ENCODE data around the gene PECR.

Gene PECR

DNA sequence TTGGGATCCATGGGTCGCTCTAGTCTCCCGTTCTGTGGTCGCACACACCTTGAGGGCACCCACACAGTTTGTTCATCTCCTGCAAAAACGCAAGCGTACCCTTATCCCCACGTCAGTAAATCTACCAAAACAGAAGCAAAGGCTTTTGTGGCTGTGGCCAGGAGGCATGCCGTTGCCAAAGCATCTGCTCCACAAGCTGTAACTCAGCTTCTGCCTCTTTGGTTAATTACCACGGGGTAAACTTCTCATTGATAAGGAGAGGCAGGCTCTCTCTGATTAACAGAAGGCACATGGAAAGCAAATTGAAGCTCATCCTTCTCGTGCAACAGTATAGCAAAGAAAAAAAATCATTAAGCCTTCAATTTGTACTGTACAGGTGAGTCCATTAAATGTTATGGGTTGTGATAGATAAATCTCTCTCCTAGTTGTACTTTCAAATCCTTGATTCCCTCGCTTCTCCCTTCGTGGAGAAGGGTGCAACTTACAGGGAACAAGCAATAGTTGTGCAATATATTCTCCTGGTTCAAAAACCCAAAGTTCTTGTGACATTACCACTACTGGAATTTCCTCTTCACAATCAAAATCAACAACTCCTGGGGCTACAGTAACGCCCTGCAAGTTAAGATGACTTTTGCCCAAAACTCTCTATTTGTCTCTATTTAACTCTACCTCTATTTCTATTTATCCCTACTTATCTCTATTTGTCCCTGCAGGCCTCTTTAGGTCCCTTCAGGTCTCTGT lies 10.3 kb downstream of the PECR start:
- no peak overlapping the region for H3K27ac ChIP-seq (ENCODE audit: low read length)

DNA sequence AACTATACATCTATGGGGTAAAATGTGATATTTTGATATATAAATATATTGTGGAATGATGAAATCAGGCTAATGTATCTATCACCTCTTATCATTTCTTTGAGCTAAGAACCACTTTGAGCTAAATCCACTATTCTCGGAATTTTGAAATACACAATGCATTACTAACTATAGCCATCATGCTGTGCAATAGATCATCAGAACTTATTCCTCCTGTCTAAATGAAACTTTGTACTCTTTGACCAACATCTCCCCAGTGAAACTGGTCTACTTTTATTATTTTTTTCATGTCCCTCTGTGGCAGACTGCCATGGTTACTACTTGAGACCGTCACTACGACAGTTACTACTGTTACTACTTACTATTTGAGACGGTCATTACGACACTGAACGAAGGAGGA lies 11.4 kb downstream of the PECR start:
- Histone ChIP-seq H3K4me3 (ENCODE audit: low read depth in 1 of 2, low read length in 2 of 2) (no peak overlapping the region), H3K36me3 (ENCODE audit: insufficient read depth, low read length) (no peaks in the 10 kb centered on the region), H4K20me1 (ENCODE audit: insufficient read depth, low read length) (no peaks in the 10 kb centered on the region), H3K79me2 (ENCODE audit: insufficient read depth, low read length) (no peaks in the 10 kb centered on the region), H3K4me2 (ENCODE audit: insufficient read depth, low read length) (no peak overlapping the region), H3K9ac (ENCODE audit: low read depth, low read length) (no peak overlapping the region), H3K4me1 (ENCODE audit: insufficient read depth, low read length) (no peaks in the 10 kb centered on the region), H3K27ac (ENCODE audit: low read length) (no peak overlapping the region), H3K9me3 (ENCODE audit: insufficient read depth, low read length, severe bottlenecking) (no peaks in the 10 kb centered on the region), H3K27me3 (ENCODE audit: insufficient read depth, low read length, poor library complexity) (no peaks in the 10 kb centered on the region), H2AFZ (ENCODE audit: low read depth, low read length) (no peak overlapping the region)
- TF ChIP-seq EZH2 (IDR thresholded peaks at IDR 0.05; ENCODE audit: borderline replicate concordance, low read depth, low read length, severe bottlenecking) = no peak
- TF ChIP-seq, protein P1, sequence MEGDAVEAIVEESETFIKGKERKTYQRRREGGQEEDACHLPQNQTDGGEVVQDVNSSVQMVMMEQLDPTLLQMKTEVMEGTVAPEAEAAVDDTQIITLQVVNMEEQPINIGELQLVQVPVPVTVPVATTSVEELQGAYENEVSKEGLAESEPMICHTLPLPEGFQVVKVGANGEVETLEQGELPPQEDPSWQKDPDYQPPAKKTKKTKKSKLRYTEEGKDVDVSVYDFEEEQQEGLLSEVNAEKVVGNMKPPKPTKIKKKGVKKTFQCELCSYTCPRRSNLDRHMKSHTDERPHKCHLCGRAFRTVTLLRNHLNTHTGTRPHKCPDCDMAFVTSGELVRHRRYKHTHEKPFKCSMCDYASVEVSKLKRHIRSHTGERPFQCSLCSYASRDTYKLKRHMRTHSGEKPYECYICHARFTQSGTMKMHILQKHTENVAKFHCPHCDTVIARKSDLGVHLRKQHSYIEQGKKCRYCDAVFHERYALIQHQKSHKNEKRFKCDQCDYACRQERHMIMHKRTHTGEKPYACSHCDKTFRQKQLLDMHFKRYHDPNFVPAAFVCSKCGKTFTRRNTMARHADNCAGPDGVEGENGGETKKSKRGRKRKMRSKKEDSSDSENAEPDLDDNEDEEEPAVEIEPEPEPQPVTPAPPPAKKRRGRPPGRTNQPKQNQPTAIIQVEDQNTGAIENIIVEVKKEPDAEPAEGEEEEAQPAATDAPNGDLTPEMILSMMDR (IDR thresholded peaks at IDR 0.05; ENCODE audit: borderline replicate concordance, extremely low read depth, low read length, poor library complexity, severe bottlenecking) = no peak
- no peak for ATAC-seq (ENCODE audit: insufficient read depth, low read depth)
- DNase-seq = no peak

More for the DNA sequence above, 10.3 kb downstream of the PECR start:
- Histone ChIP-seq H3K4me3 (ENCODE audit: low read depth in 1 of 2, low read length in 2 of 2) (no peak overlapping the region), H3K27me3 (ENCODE audit: insufficient read depth, low read length, poor library complexity) (no peaks in the 10 kb centered on the region), H3K4me1 (ENCODE audit: insufficient read depth, low read length) (no peaks in the 10 kb centered on the region), H2AFZ (ENCODE audit: low read depth, low read length) (no peak overlapping the region), H3K9me3 (ENCODE audit: insufficient read depth, low read length, severe bottlenecking) (no peaks in the 10 kb centered on the region), H3K4me2 (ENCODE audit: insufficient read depth, low read length) (no peak overlapping the region), H3K36me3 (ENCODE audit: insufficient read depth, low read length) (no peaks in the 10 kb centered on the region), H3K79me2 (ENCODE audit: insufficient read depth, low read length) (no peaks in the 10 kb centered on the region), H3K9ac (ENCODE audit: low read depth, low read length) (no peak overlapping the region), H4K20me1 (ENCODE audit: insufficient read depth, low read length) (no peaks in the 10 kb centered on the region)
- DNase-seq (no peak), ATAC-seq (ENCODE audit: insufficient read depth, low read depth) (no peak)
- TF ChIP-seq, protein P1 (IDR thresholded peaks at IDR 0.05; ENCODE audit: borderline replicate concordance, extremely low read depth, low read length, poor library complexity, severe bottlenecking) = no peak
- TF ChIP-seq EZH2 (IDR thresholded peaks at IDR 0.05; ENCODE audit: borderline replicate concordance, low read depth, low read length, severe bottlenecking) = no peak

DNA sequence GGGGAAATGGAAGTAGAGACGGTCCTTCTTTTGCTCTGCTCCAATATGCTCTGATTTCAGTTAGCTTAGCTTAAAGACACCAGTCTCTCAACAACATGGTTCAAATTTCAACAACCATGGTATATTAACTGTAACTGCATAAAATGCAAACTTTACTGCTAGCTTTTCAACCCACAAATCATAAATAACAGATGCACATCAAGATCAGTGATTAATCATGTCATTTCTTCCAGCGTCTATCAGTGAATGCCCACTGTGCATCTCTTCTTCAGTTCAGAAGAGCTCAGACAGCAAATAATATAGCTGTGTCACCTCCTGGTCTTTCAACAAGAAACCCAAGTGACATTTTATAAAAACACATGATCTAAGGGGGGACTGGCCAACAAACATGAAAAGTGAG lies 12.6 kb downstream of the PECR start:
- no peak overlapping the region for H2AFZ ChIP-seq (ENCODE audit: low read depth, low read length)
- no peaks in the 10 kb centered on the region for H3K27me3 ChIP-seq (ENCODE audit: insufficient read depth, low read length, poor library complexity)
- H3K27ac ChIP-seq (ENCODE audit: low read length) = no peak overlapping the region
- no peaks in the 10 kb centered on the region for H3K36me3 ChIP-seq (ENCODE audit: insufficient read depth, low read length)
- ATAC-seq (ENCODE audit: insufficient read depth, low read depth) (no peak), DNase-seq (no peak)
- H3K4me1 ChIP-seq (ENCODE audit: insufficient read depth, low read length) = no peaks in the 10 kb centered on the region
- no peak overlapping the region for H3K4me3 ChIP-seq (ENCODE audit: low read depth in 1 of 2, low read length in 2 of 2)
- H4K20me1 ChIP-seq (ENCODE audit: insufficient read depth, low read length) = no peaks in the 10 kb centered on the region
- TF ChIP-seq, protein P1 (IDR thresholded peaks at IDR 0.05; ENCODE audit: borderline replicate concordance, extremely low read depth, low read length, poor library complexity, severe bottlenecking) = no peak
- no peak for TF ChIP-seq EZH2 (IDR thresholded peaks at IDR 0.05; ENCODE audit: borderline replicate concordance, low read depth, low read length, severe bottlenecking)
- H3K9me3 ChIP-seq (ENCODE audit: insufficient read depth, low read length, severe bottlenecking) = no peaks in the 10 kb centered on the region
- H3K4me2 ChIP-seq (ENCODE audit: insufficient read depth, low read length) = no peak overlapping the region
- H3K79me2 ChIP-seq (ENCODE audit: insufficient read depth, low read length) = no peaks in the 10 kb centered on the region
- no peak overlapping the region for H3K9ac ChIP-seq (ENCODE audit: low read depth, low read length)
